NCI-H2107 treated with DMSO at 0.1 percent for 48 hours (cell line): Measurements from ENCODE around the gene SYNM.

Experiments
- DNase-seq: peaks from one replicate; lab custom pipeline; 2025; ENCODE audit not compliant: unreplicated experiment; lab: John Stamatoyannopoulos, UW

The SYNM gene

DNA sequence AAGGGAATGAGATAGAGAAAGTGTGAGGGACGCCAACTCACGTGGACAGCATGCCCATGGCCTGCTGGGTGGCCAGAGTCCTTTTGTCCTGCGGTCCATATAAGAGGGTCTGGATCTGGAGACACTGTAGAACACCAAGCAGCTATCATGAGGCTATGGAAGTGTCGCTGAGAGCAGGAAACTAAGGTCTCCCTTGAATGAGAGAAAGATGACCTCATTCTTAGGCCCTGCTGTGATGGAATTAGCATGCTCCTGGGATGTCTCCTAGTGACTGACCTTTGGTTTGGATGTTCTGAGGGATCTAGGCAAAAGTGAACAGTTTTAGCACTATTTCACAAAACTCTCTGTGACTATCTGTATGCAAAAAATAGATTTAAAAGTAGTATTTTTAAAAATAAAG is 34.4 kb downstream of the SYNM start:
- no peak for DNase-seq

DNA sequence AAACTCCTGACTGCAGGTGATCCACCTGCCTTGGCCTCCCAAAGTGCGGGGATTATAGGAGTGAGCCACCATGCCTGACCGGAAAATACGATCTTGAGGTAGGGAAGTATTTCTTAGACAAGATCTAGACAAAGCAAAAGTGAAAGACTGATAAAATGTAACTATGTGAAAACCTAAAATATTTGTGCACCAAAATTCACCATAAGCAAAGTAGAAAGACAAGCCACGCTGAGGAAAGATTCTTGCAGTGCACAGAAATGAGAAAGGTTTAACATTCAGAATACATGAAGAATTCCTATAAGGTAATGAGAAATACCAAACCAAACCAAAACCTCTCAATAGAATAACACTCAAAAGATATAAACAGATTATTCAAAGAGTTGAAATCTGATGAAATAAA is 35.7 kb downstream of the SYNM start:
- DNase-seq = no peak

DNA sequence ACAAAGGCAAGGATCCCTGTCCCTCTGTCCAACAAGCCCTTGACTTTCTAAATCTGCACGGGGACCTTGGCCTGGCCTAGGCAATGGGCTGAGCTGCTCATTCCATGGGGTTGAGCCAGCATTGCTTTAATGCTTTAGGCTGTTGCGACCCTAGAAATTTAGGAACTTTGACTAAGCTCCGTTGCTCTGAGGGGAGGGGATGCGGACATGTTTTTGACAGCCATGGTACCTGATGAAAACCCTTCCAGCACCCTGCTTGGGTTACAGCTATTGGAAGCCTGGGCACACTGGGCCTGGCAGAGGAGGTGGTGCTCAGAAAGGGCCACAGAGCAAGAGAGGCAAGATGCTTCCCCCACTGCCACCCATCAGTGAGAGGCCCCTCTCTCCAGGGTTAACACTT is 37.1 kb downstream of the SYNM start:
- no peak for DNase-seq

DNA sequence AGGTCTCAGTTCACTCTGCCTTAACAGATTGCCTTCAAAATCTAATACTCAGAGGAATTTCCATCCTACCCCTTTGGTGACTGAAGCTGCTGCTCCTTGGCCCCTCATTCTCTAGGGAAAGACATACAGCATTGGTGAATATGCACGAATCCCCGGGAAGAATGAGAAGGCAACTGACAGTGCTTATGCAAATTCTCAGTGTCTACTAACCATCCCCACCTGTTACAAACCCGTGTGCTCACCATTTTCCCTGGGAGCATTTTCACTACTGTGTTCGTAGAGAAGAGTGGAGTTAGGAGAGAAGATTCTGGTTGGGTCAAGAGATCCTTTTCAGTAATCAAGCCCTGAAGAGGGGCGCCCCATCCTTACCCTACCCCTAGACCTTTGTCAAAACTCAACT is 37.7 kb downstream of the SYNM start:
- DNase-seq = no peak

DNA sequence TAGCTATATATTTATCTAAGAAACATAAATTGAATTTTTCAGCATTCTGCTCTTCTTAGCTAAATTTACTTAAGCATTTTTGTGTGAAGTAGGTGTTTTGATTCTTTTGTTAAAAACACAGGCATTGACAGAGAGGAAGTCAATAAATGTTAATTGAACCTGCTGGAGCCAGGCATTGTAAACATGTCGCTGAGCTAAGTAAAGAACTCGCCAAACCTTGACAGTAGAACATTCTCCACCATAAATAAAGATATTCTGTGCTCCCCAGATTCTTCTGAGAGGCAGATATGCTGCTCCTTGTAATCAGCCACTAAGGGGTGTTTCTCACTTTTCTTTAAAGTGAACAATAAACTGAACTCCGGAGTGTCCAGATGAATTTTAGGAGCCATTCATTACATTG is 38.4 kb downstream of the SYNM start:
- no peak for DNase-seq

DNA sequence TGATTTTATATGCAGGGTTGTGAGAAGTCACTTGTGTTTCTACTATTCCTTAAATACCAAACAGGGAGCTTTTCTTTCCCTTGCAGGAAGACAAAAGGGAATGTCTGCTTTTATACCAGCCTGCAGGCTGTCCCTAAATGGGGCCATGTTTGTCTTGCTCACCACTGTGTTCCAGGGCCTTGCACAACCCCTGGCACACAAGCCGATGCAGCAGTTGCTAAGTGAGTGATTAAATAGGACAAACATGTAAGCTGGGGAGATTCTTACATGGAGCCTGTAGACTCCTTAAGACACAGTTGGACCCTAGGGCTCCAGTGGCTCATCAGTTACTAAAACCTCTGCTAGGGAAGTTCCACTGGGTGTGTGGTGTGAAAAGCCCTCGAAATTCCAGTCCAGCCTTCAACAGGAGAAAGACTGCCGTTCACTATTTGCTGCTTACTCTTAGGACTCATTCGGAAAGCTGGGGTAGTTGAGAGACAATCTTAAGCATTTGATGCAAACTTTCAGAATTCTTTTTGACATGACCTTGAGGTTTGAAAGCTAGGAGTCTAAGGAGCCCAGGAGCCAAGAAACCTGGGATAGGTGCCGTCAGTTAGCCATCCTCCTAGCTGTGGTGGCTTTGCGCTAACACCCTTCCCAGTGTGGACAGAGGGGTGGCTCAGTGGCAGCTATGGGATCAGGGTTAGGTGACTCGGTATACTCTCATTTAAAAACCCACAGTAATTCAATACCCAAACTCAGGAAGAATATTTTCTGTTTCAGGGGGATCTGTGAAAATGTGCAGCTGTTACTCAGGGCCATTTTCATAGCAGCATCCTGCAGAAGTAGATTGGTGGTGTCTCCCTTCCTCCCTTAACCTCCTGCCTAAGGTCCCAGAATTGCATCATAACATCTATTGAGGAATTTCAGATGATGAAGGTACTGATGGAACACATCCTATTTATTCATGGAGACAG is 39.1 kb downstream of the SYNM start:
- DNase-seq = no peak

DNA sequence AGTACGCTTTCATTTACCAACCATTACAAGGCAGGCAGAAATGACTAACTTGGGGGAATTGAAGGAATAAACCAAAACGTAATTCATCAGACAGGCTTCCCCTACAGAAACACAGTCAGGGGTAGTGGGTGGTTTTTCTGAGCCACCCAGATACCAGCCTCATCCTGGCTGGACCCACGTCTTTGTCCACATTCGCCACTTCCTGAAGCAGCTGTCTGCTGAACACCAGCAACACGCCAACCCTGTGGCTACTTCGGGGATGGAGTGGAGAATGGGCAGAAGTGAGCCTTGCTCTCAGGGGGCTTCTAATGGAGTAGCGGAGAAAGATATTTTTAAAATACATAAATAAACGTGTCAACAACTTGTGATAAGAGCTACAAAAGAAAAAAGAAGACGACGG is 40.1 kb downstream of the SYNM start:
- no peak for DNase-seq

DNA sequence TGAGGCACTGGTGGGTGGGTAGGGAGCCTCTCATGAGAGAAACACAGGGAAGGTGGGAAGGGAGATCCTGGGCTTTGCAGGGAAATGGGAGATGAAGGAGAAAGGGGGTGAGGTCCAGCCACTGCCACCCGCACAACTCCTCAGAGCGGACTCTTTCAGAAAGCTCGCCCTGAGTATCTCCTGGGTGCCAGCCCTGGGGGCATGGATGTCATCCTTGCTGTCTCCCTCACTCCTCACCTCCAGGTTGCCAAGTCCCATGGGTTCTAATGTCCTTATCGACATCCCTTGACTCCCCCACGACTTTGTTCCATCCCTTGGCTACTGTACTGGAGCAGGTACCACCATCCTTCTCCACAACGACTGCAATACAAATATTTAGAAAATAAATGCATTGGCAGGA is 40.9 kb downstream of the SYNM start:
- DNase-seq = no peak

DNA sequence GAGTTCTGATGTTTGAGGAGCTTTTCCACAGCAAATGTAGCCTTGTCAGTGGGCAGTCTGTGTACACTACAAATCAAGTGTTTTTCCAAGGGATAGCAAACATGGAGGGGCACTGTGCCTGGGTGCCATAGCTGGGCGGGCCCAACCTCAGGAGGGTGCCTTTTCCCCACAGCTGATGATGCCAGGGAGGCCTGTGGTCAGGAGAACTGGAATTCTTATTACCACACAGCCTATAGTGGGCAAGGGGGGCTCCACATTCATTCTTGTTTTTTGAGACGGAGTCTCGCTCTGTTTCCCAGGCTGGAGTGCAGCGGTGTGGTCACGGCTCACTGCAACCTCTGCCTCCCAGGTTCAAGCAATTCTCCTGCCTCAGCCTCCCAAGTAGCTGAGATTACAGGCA is 41.8 kb downstream of the SYNM start:
- no peak for DNase-seq

DNA sequence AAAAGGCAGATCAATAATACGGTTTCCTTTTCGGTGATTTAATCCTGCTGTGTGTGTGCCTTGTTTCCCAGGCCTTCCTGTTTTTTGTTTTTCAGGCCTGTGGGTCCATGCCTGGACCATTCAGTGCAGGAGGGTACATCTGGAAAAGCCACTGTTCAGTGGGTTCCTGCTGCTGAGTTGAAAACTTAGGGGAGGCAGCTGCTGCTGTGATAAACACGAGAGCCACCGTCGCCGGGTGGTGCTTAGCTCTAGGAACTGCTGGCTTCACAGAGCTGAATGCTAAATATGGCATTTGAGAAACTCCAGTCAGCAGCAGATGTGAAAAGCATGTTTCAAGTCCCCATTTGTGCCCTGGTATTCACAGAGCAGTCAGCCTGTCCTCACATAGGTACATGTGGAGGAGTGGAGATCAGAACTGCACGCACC is 44.0 kb downstream of the SYNM start:
- no peak for DNase-seq

DNA sequence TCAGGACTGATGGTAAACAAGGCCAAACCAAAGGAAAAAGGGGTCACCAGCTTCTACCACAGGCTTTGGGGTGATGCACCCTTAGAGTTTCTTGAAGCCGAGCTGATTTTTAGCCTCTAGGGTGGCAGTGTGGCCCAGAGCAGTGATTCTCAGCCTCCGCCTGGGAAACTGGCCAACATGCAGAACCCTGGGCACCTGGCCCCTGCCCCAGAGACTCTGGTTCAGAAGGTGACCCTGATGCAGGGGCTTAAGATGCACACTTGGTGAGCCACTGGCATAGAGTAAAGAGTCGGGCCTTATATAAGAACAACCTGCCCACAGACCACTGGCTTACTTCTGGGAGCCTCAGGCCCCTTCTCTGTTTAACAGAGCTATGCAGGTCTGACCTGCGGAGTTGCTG is 44.5 kb downstream of the SYNM start:
- no peak for DNase-seq

DNA sequence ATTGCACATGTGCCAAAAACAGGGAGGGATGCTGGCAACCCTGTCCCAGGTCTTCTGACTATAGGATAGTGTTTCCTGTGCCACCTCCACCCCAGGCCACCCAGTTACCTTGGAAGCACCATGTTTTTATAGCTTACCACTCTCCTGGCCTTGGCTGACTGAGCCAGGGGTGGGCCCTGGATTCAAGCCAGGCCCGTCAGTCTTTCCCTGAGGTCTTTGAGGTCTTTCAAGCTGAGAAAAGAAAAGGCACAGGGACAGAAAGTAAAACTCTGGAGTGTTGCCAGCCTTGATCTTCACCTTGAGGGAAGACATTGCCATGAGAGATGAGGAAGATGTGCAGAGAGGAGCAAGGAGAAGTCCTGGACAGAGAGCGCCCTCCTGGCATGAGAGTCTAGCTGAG is 46.3 kb downstream of the SYNM start:
- DNase-seq = no peak

DNA sequence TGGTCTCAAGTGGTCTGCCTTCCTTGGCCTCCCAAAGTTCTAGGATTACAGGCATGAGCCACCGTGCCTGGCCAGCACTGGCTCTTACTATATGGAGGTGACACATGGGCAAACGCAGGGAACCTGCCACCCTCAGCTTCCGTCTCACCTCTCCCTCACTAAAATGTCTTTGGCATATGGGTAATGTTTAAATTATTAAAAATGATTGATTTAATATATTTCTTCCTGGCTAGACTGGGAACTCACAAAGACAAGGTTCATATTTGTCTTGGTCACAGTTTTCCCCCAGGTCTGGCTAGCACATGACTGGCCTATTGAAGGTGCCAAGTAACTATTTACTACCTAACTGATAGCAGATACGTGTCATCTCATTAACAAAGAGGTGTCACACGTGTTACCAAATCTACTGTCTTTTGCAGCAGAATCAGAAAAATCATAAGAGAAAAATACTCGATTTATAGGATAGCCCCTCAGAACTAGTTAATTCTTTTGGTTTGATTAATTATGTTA is 48.2 kb downstream of the SYNM start:
- no peak for DNase-seq

DNA sequence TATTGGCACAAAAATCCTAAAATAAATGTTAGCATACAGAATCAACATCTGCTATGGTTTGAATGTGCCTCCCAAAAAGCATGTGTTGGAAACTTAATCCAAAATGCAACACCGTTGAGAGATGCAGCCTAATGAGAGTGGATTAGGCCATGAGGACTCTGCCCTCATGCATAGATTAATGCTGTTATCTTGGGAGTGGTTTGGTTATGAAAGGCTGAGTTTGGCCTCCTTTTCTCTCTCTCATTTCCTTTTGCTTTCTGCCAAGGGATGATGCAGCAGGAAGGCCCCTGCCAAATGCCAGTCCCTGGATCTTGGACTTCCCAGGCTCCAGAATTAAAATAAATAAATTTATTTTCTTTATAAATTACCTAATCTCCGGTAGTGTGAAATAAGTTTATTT is 49.4 kb downstream of the SYNM start:
- DNase-seq = no peak

DNA sequence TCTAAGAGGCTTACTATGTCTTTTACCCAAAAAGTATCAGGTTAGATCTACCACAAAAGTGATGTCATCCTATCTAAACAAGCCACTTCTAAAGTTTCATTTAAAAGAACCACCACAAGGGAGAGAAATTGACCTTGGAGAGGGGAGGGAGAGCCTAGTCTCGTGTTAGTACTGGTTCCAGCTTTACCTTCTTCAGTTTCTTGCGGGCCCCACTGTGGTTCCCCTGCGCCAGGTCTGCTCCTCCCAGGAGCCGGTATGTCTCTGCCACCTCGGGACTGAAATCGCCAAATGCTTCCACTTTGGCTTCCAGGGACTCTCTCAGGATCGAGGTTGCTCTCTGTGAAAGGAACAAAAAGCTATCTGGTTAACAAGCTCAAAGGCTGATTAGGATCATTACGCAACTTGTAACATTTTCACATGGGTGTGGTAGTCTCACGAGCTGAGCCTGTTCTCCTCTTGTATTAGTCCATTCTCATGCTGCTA is 51.1 kb downstream of the SYNM start:
- DNase-seq = peak; percentile 5

DNA sequence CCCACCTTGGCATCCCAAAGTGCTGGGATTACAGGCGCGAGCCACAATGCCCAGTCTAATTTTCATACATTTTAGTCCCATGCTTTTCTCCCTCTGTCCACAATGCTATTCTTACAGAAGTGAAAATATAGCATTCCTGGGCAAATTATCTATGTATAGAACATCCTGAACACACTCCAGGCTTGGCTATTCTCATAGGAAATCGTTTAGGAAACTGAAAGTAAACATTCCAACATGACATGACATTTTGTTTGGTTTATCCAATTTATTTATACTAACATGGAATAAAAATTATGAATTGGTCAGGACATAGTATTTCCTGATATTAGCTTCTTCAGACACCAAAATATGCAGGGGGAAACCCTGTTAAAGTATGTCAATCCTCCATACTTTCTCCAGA is 52.6 kb downstream of the SYNM start:
- DNase-seq = no peak

DNA sequence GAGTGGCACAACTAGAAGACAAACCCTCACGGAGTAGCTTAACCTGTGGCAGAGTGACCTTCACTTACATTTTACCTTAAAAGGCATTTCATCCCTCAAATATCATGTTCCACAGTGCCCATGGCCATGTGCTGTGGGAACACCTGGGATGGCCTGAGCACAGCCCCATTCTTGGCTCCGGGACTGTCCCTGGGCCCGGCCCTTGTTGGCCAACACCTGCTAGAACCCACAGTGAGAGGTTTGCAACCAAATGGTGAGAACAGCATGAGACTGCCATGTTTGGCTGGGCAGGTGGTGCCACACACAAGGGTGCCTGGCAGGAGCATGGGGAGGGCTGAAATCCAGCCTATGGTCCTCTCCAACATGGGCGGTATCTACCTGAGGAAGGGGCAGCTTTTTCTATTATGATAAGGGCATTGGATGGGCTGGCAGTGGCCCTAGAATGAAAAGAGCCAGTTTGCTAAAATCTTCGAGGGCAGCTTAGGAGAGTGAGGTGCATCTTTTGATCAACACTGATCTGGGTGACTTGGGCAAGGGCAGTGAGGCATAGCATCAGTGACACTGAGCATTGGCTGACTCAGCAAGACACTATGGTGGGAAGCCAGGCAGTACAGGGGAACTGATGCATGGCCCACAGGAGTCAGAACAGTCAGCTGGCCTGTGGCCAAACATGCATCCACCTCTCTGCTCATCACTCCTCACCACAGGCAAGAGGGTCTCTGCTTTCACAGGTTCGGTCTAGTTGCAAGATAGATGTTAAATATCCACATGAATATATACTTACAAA is 53.9 kb downstream of the SYNM start:
- no peak for DNase-seq

DNA sequence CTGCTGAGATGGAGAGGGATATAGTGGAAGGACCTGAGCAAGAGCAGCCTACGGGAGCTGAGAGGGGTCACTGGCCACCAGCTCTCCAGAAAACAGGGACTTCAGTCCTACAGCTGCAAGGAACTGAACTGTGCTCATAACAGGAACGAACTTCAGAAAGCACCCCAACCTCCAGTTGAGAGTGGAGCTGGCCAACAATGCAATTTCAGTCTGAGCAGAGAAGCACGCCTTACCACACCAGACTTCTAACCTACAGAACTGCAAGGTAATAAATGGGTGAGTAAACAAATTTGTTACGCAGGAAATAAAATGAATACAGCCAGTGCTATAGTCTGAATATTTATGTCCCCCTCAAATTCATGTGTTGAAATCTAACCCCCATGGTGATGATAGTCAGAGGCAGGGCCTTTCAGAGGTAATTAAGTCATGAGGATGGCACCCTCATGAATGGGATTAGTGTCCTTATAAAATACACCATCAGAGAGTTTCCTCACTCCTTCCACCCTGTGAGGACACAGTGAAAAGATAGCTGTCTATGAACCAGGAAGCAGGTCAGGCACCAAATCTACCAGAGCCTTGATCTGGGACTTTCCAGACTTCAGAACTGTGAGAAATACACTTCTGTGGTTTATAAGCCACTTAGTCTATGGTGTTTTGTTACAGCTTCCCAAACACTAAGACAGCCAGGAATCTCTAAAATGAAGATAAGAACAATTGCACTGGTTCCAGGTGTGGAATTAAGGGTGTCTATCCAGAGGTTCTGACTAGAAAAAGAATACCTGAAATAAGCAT is 58.6 kb downstream of the SYNM start:
- DNase-seq = no peak

DNA sequence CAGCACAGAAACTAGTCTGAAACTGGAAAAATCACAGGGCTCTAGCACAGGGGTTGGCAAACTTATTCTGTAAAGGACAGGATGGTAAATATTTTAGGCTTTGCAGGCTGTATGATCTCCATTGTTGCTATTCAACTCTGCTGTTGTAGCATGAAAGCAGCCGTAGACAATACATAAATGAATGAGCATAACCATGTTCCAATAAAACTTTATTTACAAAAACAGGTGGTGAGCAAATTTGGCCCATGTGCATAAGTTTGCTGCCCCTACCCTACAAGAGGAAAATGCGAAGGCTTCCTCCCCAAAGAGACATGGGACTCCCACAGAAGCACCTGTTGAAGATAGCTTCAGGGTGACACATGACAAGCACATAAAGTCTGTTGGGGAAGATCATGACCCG is 59.2 kb downstream of the SYNM start:
- DNase-seq = no peak

DNA sequence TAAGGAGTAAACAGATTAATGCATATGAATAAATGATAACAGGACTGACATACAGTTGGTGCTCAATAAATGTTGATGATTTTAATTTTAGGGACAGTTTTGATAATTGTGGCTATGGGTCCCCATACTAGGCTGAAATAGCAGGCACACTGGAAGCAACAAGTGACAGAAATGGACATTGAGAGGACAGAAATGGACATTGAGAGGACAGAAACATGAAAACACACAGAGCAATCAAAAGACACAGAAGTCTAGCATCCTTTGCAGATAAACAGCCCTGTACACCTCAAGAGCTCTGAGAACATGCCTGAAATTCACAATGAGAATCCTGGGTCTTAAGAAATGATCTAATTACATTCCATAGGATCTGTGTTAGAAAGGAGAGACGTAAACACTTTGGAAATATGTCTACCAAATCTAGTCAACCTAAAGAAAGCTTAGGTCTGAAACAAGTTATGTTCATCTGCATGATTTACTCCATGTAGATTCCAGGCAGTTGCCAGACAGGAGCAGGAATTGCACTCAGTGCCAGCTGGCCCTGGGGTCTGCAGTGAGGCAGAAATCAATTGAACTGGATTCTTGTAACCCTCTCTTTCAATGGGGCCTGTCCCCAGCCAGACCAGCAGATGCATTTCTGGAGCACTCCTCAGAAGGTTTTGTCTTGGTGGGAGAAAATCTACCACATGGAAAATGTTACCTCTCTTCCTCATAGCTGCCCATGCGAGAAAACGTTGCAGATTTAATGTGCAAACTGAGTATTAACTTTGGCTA is 60.3 kb downstream of the SYNM start:
- no peak for DNase-seq
